K562 (cell line): ENCODE data around the gene RPN1.

Source experiments
- CTCF ChIP-seq, 3 experiments: IDR thresholded peaks in 2 of 3; conservative IDR thresholded peaks in 1 of 3; 2 replicates each; pipeline ENCODE4 v1.5.1; 2011 to 2012; ENCODE audit warnings: low read length in 3 of 3, mild to moderate bottlenecking in 3 of 3, control low read depth in 2 of 3, improper control_type of control experiment in 1 of 3, inconsistent platforms in 1 of 3, low read depth in 1 of 3, mixed read lengths in 1 of 3, moderate library complexity in 1 of 3; ENCODE audit not compliant: insufficient read depth in 2 of 3
- HMG20B ChIP-seq: fragments of 250-450 bp; sonication (Bioruptor Pico); IDR thresholded peaks from 2 replicates; pipeline ENCODE4 v1.5.0; 2021; ENCODE audit warnings: mild to moderate bottlenecking
- NRF1 ChIP-seq, 2 experiments: fragments of 450-650 bp; IDR thresholded peaks in 1 of 2; conservative IDR thresholded peaks in 1 of 2; 2 replicates each; pipeline ENCODE4 v1.6.1; 2014; ENCODE audit warnings: mild to moderate bottlenecking in 2 of 2
- POLR2AphosphoS5 ChIP-seq: IDR thresholded peaks from 2 replicates; pipeline ENCODE4 v1.6.1; 2011; ENCODE audit warnings: mild to moderate bottlenecking, low read depth, low read length, moderate library complexity; ENCODE audit not compliant: control insufficient read depth, insufficient read depth
- RUNX1 ChIP-seq: sonication (generic); IDR thresholded peaks from 2 replicates; pipeline ENCODE4 v1.6.1; 2016; ENCODE audit warnings: antibody characterized with exemption, low read depth
- U2AF1 ChIP-seq: fragments of 200-400 bp; formaldehyde crosslinking; optimal IDR thresholded peaks from 2 replicates; pipeline ENCODE3; 2017; ENCODE audit warnings: mild to moderate bottlenecking, low read depth, low read length, moderate library complexity
- ZNF197 ChIP-seq: fragments of 200-800 bp; sonication (Bioruptor generic); IDR thresholded peaks from 2 replicates; pipeline ENCODE4 v1.6.1; 2016; ENCODE audit warnings: low read depth, missing genetic modification characterization, missing compliant biosample characterization
- TF ChIP-seq, protein P1 (sequence below), 2 experiments: fragments of 450-650 bp; IDR thresholded peaks; 2 replicates each; pipeline ENCODE4 v1.6.1; 2016

DNA sequence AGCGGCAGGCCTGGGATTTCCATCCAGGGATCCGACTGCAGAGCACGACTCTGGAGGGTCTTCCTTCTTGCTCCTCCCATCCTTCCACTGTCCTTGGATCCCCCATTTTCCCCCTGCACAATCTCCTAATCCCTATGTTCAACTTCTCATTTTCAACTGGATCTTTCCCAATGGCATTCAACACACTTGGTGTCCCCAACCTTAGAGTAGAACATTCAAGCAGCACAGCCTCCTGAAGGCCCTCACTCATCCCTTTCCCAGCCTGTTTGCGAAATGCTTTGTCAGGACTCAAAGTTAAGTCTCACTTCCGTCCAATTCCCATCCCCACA, 32.3 kb downstream of the RPN1 start:
- no peak for TF ChIP-seq CTCF (IDR thresholded peaks at IDR 0.05 in 2 of 3, conservative IDR thresholded peaks at IDR 0.05 in 1 of 3; ENCODE audit: insufficient read depth in 2 of 3, low read depth in 1 of 3, low read length in 3 of 3)
- TF ChIP-seq U2AF1, result no peak
- TF ChIP-seq HMG20B, result no peak
- TF ChIP-seq RUNX1, result no peak
- TF ChIP-seq NRF1 (conservative IDR thresholded peaks at IDR 0.05 in 1 of 2, IDR thresholded peaks at IDR 0.05 in 1 of 2), result no peak
- no peak for TF ChIP-seq ZNF197 (CRISPR knock-in tag)
- TF ChIP-seq POLR2AphosphoS5, result no peak
- TF ChIP-seq, protein P1, sequence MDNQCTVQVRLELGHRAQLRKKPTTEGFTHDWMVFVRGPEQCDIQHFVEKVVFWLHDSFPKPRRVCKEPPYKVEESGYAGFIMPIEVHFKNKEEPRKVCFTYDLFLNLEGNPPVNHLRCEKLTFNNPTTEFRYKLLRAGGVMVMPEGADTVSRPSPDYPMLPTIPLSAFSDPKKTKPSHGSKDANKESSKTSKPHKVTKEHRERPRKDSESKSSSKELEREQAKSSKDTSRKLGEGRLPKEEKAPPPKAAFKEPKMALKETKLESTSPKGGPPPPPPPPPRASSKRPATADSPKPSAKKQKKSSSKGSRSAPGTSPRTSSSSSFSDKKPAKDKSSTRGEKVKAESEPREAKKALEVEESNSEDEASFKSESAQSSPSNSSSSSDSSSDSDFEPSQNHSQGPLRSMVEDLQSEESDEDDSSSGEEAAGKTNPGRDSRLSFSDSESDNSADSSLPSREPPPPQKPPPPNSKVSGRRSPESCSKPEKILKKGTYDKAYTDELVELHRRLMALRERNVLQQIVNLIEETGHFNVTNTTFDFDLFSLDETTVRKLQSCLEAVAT (IDR thresholded peaks at IDR 0.05), result no peak
